SK-N-SH (cell line): ENCODE measurements around the gene WDR88. TPM values are rescaled to one million over a fixed set of nuclear protein-coding genes. Genes with fewer than 3 reads are reported as not detected.

Experiments
- CTCF ChIA-PET: fragments of 300-600, 350-600 bp; formaldehyde crosslinking; extraction: SDS; loops from one replicate; lab custom pipeline; 2021; lab: Yijun Ruan, JAX
- POLR2A ChIA-PET: fragments of 350-600 bp; sonication (Branson Sonifier 250); formaldehyde crosslinking; extraction: SDS; loops from one replicate; lab custom pipeline; 2020; ENCODE audit warnings: antibody characterized with exemption, inconsistent platforms; lab: Yijun Ruan, JAX
- DNase-seq: peaks from one replicate; pipeline ENCODE4 v3.0.0; 2012
- H2AFZ ChIP-seq: fragments of 200-600 bp; sonication (generic); 2 replicates; pipeline ENCODE4 v1.8.1; 2016; ENCODE audit warnings: antibody characterized with exemption, mild to moderate bottlenecking, low read depth
- H3F3A ChIP-seq: fragments of 200-600 bp; sonication (generic); replicated peaks from 2 replicates; pipeline ENCODE3; 2016; ENCODE audit warnings: antibody characterized with exemption, mild to moderate bottlenecking; ENCODE audit not compliant: insufficient read depth
- H3K27ac ChIP-seq, 2 experiments: fragments of 200-500 bp in 1 of 2; fragments of 200-600 bp in 1 of 2; sonication (Bioruptor generic) in 1 of 2; sonication (generic), shearing (Covaris generic) in 1 of 2; 2 replicates each; pipeline versions ENCODE4 v1.5.1 to v1.6.1; 2014 to 2016; ENCODE audit warnings: low read depth in 2 of 2, inconsistent platforms in 1 of 2, low read length in 1 of 2, mild to moderate bottlenecking in 1 of 2, mixed read lengths in 1 of 2
- H3K27me3 ChIP-seq: fragments of 200-600 bp; sonication (generic), shearing (Covaris generic); 2 replicates; pipeline ENCODE4 v1.6.1; 2016; ENCODE audit warnings: mixed run types; ENCODE audit not compliant: insufficient read depth
- H3K36me3 ChIP-seq, 2 experiments: fragments of 200-500 bp in 1 of 2; fragments of 200-600 bp in 1 of 2; sonication (Bioruptor generic) in 1 of 2; sonication (generic) in 1 of 2; replicated peaks in 1 of 2; 2 replicates each; pipeline versions ENCODE3 to v1.5.1; 2014 to 2016; ENCODE audit warnings: low read length in 1 of 2, mild to moderate bottlenecking in 1 of 2; ENCODE audit not compliant: insufficient read depth in 2 of 2, control insufficient read depth in 1 of 2
- H3K4me1 ChIP-seq, 2 experiments: fragments of 200-500 bp in 1 of 2; fragments of 200-600 bp in 1 of 2; sonication (Bioruptor generic) in 1 of 2; sonication (generic), shearing (Covaris generic) in 1 of 2; 2 replicates each; pipeline versions ENCODE4 v1.5.1 to v1.6.1; 2014 to 2016; ENCODE audit warnings: low read depth in 1 of 2, low read length in 1 of 2, mixed run types in 1 of 2; ENCODE audit not compliant: insufficient read depth in 2 of 2, control insufficient read depth in 1 of 2
- H3K4me2 ChIP-seq: fragments of 200-600 bp; sonication (generic), shearing (Covaris generic); 2 replicates; pipeline ENCODE4 v1.6.1; 2017; ENCODE audit warnings: mixed run types
- H3K4me3 ChIP-seq, 2 experiments: fragments of 200-500 bp in 1 of 2; fragments of 200-600 bp in 1 of 2; sonication (Bioruptor generic) in 1 of 2; sonication (generic), shearing (Covaris generic) in 1 of 2; 2 replicates each; pipeline versions ENCODE4 v1.5.1 to v1.8.1; 2014 to 2016; ENCODE audit warnings: low read depth in 2 of 2, inconsistent platforms in 1 of 2, low read length in 1 of 2, mild to moderate bottlenecking in 1 of 2, mixed read lengths in 1 of 2, moderate library complexity in 1 of 2
- H3K79me2 ChIP-seq: fragments of 200-600 bp; sonication (generic); 2 replicates; pipeline ENCODE4 v1.8.1; 2017; ENCODE audit warnings: mild to moderate bottlenecking; ENCODE audit not compliant: insufficient read depth
- H3K9ac ChIP-seq: fragments of 200-600 bp; sonication (generic); 2 replicates; pipeline ENCODE4 v1.6.1; 2017; ENCODE audit warnings: mixed run types
- H3K9me2 ChIP-seq: fragments of 200-600 bp; sonication (generic); 2 replicates; pipeline ENCODE4 v1.6.1; 2017; ENCODE audit warnings: mixed run types
- H3K9me3 ChIP-seq: fragments of 200-600 bp; sonication (generic); 2 replicates; pipeline ENCODE4 v1.6.1; 2017; ENCODE audit warnings: mixed run types, mild to moderate bottlenecking, moderate library complexity
- H4K20me1 ChIP-seq: fragments of 200-600 bp; sonication (generic); 2 replicates; pipeline ENCODE4 v1.6.1; 2017; ENCODE audit warnings: mild to moderate bottlenecking, mixed run types; ENCODE audit not compliant: insufficient read depth
- CHD2 ChIP-seq: fragments of 150-350 bp; IDR thresholded peaks from 2 replicates; pipeline ENCODE4 v1.6.1; 2018; ENCODE audit warnings: low read length; ENCODE audit not compliant: partially characterized antibody
- CTCF ChIP-seq: fragments of 200-600 bp; sonication (generic); IDR thresholded peaks from 2 replicates; pipeline ENCODE4 v1.6.1; 2017; ENCODE audit warnings: antibody characterized with exemption, mild to moderate bottlenecking, moderate library complexity
- ELF1 ChIP-seq: IDR thresholded peaks from 2 replicates; pipeline ENCODE4 v1.4.0; 2012
- EP300 ChIP-seq, 2 experiments: IDR thresholded peaks; 2 replicates each; pipeline versions ENCODE4 v1.4.0 to v1.6.1; 2012; ENCODE audit warnings: borderline replicate concordance in 1 of 2, low read depth in 1 of 2, low read length in 1 of 2
- FOXM1 ChIP-seq: IDR thresholded peaks from 2 replicates; pipeline ENCODE4 v1.4.0; 2012; ENCODE audit warnings: low read depth, mild to moderate bottlenecking
- GABPA ChIP-seq: IDR thresholded peaks from 2 replicates; pipeline ENCODE4 v1.4.0; 2012; ENCODE audit warnings: low read depth, mild to moderate bottlenecking
- JUND ChIP-seq: IDR thresholded peaks from 2 replicates; pipeline ENCODE4 v1.4.0; 2012
- MXI1 ChIP-seq: IDR thresholded peaks from 2 replicates; pipeline ENCODE4 v1.6.1; 2012; ENCODE audit warnings: mild to moderate bottlenecking, low read depth, low read length, improper control_type of control experiment
- PBX3 ChIP-seq: IDR thresholded peaks from 2 replicates; pipeline ENCODE4; 2012
- REST ChIP-seq: IDR thresholded peaks from 2 replicates; pipeline ENCODE4 v1.6.1; 2012; ENCODE audit warnings: mild to moderate bottlenecking, low read depth, low read length, moderate library complexity
- SIN3A ChIP-seq: IDR thresholded peaks from 2 replicates; pipeline ENCODE4 v1.6.1; 2012; ENCODE audit warnings: low read depth, mild to moderate bottlenecking, low read length, moderate library complexity, borderline replicate concordance
- USF1 ChIP-seq: IDR thresholded peaks from 2 replicates; pipeline ENCODE4 v1.4.0; 2012; ENCODE audit warnings: low read depth, borderline replicate concordance
- YY1 ChIP-seq: IDR thresholded peaks from 2 replicates; pipeline ENCODE4 v1.4.0; 2012; ENCODE audit warnings: low read depth, mild to moderate bottlenecking
- ZBTB33 ChIP-seq: IDR thresholded peaks from 2 replicates; pipeline ENCODE4 v1.4.0; 2012; ENCODE audit warnings: low read depth, borderline replicate concordance
- WGBS: methylation state at CpG from one replicate; pipeline ENCODE4 v1.1.6; 2017; ENCODE audit warnings: low lambda C conversion rate; 5-methylcytosine and 5-hydroxymethylcytosine counted together
- polyA plus RNA-seq, 3 experiments: library from polyadenylated mRNA; depleted of rRNA; stranded (reverse); fragments of >200 nt; gene quantifications; 2 replicates each; pipeline ENCODE4 v1.2.3, GENCODE V29; 2012

The WDR88 gene
- polyA plus RNA-seq, 1 of the 3 experiments (the other 2 are of a cell fraction) = not detected

GRCh38 chr19:33167438-33167837 is 35.5 kb downstream of the WDR88 start:
- WGBS = 100% methylated on average over 1 of the region's 1 CpG
- H4K20me1 ChIP-seq = no peaks in the 10 kb centered on the region
- 0 out of 2 replicates have a peak, but pooled peaks cover 6% of the 10 kb centered on the region for H3K9me3 ChIP-seq
- H3K9me2 ChIP-seq = no peaks in the 10 kb centered on the region
- TF ChIP-seq REST = no peak
- TF ChIP-seq JUND = no peak
- TF ChIP-seq CTCF = no peak
- no peak for TF ChIP-seq MXI1
- no peak for TF ChIP-seq FOXM1
- TF ChIP-seq ELF1 = no peak
- no peak for TF ChIP-seq EP300 (IDR thresholded peaks at IDR 0.05; ENCODE audit: borderline replicate concordance in 1 of 2, low read depth in 1 of 2, low read length in 1 of 2)
- no peak for TF ChIP-seq PBX3
- no peak for TF ChIP-seq USF1
- TF ChIP-seq SIN3A = no peak
- TF ChIP-seq CHD2 = no peak
- TF ChIP-seq YY1 = no peak
- no peak for TF ChIP-seq ZBTB33
- TF ChIP-seq GABPA = no peak
- no peak overlapping the region for H3K27ac ChIP-seq
- H3F3A ChIP-seq = peaks cover 11% of the 10 kb centered on the region
- no peak for DNase-seq
- H3K9ac ChIP-seq = no peak overlapping the region
- H3K79me2 ChIP-seq = no peaks in the 10 kb centered on the region
- H3K4me1 ChIP-seq = no peaks in the 10 kb centered on the region
- ChIA-PET POLR2A (no interaction called here), CTCF (interaction anchor here (1.0 kb wide), 1 partner anchor 9 kb away, joined by 4 read pairs; no protein-coding TSS in a partner anchor)
- H3K4me2 ChIP-seq = no peak overlapping the region
- H3K36me3 ChIP-seq = no peaks in the 10 kb centered on the region
- H3K27me3 ChIP-seq = no peaks in the 10 kb centered on the region
- no peak overlapping the region for H3K4me3 ChIP-seq
- H2AFZ ChIP-seq = no peak overlapping the region
